Activated CD4-positive, alpha-beta T cell treated with anti-CD3 and anti-CD28 coated beads, Interleukin-2, amount 50 U/mL, for 16 hours (primary cell): Measurements from ENCODE around the gene ZDHHC15.
"Not testable (repeated sequence)": the region's sequence is repeated elsewhere in the genome, so short reads cannot be mapped to it uniquely, and the experiment has no call there.

Experiments
- DNase-seq: peaks from one replicate; pipeline ENCODE4 v3.0.0-alpha.2; 2020

Gene ZDHHC15, protein sequence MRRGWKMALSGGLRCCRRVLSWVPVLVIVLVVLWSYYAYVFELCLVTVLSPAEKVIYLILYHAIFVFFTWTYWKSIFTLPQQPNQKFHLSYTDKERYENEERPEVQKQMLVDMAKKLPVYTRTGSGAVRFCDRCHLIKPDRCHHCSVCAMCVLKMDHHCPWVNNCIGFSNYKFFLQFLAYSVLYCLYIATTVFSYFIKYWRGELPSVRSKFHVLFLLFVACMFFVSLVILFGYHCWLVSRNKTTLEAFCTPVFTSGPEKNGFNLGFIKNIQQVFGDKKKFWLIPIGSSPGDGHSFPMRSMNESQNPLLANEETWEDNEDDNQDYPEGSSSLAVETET

DNA sequence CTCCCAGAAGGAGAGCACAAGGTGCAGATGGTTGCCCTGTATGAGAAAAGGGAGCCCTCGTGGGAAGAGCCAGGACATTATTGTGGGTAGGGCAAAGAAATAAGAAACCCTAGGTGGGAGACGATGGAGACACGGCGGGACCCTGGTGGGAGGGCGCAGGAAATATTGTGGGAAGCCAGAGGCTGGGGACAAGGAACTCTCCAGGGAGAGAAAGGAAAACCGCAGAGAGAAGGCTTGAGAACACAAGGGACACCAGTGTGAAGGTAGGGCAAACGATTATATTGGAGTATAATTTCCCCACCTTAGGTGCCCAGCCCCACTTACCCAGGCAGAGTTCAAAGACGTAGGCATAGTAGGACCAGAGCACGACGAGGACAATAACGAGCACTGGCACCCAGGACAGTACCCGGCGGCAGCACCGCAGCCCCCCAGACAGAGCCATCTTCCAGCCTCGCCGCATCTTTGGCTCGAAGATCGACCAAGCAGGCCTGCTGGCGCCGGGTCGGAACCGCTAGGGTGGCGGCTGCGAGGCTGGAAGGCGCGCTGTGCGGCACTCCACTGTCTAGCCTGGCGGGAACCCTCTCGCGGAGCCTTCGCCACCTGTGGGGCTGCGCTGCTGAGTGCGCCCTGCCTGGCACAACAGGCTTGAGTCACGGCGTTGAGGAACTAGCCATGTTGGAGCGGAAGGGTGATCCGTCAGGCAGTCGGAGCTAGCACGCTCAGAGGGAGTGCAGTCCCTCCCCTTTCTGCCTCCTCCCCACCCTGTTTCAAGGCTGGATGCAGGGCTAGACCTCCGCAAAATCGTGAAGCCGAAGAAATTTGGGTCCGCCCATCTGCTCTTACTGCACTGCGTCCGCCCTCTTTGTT is at the start of gene ZDHHC15:
TSS of gene ZDHHC15 (minus strand) at position 473 of the 867 bp plus-strand sequence. CDS start at position 460, 13 bp downstream.
- peak; percentile 43 for DNase-seq

DNA sequence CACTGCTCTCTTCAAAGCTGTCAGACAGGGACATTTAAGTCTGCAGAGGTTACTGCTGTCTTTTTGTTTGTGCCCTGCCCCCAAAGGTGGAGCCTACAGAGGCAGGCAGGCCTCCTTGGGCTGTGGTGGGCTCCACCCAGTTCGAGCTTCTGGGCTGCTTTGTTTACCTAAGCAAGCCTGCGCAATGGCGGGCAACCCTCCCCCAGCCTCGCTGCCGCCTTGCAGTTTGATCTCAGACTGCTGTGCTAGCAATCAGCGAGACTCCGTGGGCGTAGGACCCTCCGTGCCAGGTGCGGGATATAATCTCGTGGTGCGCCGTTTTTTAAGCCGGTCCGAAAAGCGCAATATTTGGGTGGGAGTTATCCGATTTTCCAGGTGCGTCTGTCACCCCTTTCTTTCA is 37.7 kb upstream of the ZDHHC15 start:
- not testable (repeated sequence) for DNase-seq

DNA sequence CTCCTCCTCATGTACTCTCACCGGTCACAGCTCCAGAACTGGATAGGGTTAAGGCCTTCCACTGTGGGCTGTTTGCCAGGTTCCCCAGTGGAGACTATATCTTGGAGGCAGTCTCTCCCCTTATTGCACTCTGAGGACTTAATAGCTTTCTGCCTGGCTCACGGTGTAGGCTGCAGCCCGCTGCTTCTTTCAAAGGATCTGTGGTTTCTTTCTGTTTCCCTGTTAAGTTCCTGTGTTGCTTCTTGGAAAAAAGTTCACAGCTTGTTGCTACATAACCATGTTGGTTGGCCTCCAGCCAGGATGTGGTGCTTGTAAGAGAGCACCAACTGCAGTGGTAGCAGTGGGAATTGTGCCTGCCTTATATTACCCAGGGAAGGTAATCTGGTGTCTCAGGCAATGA is 24.9 kb upstream of the ZDHHC15 start:
- DNase-seq, result no peak

DNA sequence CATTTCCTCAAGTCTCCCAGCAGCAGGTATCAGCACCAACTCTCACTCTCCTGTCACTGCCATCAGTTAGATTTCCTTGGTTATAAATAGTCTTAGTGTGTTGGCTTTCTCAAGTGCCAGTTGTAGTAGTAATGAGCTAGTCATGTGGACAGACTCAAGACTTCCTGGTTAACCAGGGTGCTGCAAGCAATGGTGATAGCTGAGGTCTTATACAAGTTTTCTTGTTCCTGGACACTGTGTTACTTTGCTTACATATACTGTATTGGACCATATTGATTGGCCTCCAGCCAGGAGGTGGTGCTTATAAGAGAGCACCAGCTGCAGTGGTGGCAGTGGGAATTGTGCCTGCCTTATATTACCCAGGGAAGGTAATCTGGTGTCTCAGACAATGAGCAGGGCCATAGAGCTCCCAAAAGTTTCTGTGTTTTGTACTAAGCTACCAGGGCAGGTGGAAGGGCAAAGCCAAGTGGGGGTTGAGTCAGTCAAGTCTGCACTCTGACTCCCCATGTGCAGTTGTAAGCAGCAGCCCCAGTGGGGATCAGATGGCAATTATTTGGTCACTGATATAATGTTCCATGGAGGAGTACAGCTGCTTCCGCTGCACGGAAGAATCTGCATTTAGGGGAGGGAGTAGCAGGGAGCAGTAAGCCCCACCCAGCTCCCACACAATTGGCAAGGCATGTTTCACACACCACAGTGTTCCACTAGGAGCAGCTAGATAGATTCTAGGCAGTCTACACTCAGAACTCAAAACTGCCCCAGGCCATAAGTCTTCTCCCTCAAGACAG is 24.1 kb upstream of the ZDHHC15 start:
- no peak for DNase-seq

DNA sequence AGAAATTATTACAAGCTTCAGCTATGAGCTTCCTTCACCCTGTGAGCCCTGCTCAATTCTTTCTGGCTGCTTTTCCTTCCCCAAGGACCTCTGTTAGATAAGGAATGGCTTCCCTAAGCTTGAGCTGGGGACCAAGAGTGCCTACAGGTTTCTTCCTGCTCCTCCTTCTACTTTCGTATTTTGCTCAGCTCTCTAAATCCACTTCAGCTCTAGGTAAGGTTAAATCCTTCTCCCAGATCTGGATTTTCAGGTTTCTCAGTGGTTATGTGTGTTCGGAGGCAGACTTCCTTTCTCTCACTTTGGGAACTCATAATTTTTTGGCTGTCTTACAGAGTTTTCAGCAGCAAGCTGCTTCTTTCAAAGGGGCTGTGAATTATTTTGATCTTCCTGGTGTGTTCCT is 21.9 kb upstream of the ZDHHC15 start:
- DNase-seq, result no peak

DNA sequence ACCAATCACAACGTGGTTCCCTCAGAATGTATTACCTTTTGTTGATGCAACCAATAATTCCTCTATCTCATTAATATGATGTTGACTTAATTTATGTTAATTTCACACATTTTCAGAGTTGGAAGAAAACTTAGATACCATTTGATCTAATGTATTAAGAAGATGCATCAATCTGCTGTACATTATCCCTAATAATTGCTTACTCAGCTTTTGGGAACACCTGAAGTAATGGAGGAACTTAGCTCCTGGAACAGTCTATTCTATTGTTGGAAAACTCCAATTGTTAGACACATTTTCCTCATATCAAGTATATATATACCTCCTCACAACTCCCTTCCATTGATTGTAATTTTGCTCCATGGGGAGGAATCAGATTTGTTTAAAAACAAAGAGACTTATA is 38.9 kb downstream of the ZDHHC15 start:
- DNase-seq, result no peak

DNA sequence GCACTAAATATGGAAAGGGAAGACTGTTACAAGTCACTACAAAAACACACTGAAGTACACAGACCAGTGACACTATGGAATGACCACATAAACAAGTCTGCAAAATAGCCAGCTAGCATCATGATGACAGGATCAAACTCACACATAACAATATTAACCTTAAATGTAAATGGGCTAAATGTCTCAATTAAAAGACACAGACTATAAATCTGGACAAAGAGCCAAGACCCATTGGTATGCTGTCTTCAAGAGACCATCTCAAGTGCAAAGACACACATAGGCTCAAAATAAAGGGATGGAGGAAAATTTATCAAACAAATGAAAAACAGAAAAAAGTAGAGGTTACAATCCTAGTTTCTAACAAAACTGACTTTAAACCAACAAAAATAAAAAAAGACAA is 61.1 kb downstream of the ZDHHC15 start:
- not testable (repeated sequence) for DNase-seq

DNA sequence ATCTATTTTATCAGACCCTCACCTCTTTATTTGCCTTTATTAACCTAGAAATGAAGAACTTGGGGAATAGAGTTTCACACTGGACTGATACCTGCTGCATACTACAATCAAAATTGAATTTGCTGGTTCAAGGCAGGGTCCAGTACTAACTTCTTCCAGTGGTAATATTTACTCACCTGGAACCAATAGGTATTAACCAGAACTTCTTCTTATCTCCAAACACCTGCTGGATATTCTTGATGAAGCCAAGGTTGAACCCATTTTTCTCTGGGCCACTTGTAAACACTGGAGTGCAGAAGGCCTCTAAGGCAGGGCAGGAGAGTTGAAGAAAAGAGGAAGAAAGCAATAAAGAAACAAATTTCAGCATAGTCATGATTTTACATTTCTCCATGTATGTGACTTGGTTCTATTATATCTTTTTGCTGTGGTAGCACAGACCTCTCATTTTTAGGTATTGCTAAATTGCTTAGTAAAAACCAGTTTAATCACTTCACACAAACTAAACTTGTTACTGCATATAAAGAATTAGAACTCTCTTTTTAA is 101.1 kb downstream of the ZDHHC15 start:
- DNase-seq, result no peak

DNA sequence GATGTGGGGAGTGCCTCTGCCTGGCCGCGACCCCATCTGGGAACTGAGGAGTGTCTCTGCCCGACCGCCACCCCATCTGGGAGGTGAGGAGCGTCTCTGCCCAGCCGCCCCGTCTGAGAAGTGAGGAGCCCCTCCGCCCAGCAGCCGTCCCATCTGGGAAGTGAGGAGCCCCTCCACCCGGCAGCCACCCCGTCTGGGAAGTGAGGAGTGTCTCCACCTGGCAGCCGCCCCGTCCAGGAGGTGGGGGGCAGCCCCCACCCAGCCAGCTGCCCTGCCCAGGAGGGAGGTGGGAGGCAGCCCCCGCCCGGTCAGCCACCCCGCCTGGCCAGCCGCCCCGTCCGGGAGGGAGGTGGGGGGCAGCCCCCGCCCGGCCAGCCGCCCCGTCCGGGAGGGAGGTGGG is 115.7 kb downstream of the ZDHHC15 start:
- DNase-seq, result not testable (repeated sequence)

DNA sequence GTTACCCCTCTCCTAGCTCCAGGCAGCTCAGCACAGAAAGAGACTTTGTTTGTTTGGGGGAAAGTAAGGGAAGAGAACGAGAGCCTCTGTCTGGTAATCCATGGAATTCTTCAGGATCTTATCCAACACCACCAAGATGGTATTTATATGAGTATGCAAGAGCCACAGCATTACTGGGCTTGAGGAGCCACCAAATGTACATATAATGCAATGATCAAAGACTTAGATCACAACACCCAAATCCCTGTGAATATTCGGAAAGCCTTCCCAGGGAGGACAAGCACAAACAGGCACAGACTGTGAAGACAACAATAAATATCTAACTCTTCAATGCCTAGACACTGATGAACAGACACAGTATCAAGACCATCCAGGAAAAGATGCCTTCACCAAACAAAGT is 132.4 kb downstream of the ZDHHC15 start:
- no peak for DNase-seq

DNA sequence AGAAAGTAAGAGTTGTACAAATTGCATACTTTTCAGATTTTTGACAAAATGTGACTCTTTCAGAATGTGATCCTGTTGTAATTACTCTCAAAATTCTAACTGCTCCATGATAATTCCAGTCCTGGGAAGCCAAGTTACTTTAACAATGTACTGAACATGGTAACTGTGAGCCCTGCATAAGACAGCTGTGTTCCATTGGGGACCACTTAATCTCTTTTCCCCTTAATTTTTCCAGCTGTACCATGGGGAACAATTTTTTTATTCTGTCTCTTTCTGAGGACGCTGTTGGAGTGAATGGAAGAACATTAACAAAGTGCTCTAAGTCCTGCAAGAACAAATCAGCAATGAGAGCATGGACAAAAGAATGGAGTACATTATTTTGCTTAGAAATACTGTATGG is 153.1 kb downstream of the ZDHHC15 start:
- no peak for DNase-seq

DNA sequence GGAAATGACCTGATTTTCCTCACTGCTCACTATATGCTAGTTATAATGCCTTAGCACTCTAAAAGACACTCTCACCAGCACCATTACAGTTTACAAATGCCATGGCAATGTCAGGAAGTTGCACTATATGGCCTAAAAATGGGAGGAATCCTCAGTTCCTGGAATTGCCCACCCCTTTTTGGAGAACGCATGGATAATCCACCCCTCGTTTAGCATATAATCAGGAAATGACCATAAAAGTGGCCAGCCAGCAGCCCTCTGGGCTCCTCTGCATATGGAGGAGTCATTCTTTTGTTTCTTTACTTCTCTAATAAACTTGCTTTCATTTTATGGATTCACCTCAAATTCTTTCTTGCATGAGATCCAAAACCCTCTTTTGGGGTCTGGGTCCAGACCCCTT is 156.0 kb downstream of the ZDHHC15 start:
- no peak for DNase-seq

DNA sequence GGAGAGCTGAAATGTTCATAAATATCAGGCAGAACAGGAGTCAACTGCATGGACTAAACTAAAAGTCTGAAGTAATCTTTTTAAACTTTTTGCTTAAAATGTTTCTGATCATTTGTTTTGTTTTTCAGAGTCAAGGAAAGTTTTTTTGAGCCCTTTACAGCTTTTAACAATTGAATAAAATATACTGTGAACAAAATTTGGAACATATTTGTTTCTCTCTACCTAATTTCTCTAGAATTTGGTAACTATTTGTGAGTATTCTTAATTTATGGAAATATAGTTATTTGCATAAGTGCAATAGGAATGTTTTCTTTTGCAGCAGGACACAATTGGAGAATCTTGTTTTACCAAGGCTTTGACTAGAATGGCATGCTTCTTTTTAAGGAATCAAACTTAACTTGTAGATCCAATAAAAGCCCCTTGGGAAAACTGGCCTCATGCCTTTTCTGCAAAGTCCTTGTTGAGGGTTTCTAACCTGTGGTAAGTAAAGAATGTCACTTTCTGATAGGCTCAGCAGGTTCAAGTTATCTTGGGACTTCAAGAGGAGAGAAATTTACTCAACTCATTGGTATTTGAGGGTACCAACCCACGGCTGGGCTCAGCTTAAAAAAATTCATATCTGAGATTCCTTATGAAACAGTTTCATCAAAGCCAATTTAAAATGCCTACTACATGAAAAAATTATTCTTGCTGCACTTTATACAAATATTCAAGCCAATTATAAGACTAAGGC is 157.4 kb downstream of the ZDHHC15 start:
- no peak for DNase-seq

DNA sequence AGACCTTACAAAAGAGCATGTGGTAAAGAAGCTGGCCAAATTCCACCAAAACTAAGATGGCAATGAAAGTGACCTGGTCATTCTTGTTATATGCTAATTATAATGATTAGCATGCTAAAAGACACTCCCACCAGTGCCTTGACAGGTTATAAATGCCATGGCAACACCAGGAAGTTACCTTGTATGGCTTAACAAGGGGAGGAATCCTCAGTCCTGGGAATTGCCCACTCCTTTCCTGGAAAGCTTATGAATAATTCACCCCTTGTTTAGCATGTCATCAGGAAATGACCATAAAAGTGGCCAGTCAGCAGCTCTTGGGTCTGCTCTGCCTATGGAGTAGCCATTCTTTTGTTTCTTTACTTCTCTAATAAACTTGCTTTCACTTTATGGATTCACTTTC is 161.0 kb downstream of the ZDHHC15 start:
- DNase-seq, result no peak

DNA sequence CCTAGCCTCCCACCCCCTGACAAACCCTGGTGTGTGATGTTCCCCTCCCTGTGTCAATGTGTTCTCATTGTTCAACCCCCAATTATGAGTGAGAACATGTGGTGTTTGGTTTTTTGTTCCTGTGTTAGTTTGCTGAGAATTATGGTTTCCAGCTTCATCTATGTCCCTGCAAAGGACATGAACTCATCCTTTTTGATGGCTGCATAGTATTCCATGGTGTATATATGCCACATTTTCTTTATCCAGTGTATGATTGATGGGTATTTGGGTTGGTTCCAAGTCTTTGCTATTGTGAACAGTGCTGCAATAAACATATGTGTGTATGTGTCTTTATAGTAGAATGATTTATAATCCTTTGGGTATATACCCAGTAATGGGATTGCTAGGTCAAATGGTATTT is 174.2 kb downstream of the ZDHHC15 start:
- not testable (repeated sequence) for DNase-seq

DNA sequence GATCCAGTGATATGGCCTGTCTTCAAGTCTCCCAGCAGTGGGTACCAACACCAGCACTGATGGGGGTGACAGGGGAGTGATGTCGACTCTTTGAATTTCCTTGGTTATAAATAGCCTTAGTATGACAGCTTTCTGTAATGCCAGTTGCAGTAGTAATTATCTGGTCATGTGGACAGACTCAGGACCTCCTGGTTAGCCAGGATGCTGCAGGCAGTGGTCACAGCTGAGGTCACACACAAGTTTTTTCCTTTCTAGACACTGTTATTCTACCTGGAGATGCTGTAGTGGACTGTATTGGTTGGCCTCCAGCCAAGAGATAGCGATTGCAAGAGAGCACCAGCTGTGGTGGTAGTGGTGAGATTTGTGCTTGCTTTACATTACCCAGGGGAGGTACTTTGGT is 185.3 kb downstream of the ZDHHC15 start:
- no peak for DNase-seq

DNA sequence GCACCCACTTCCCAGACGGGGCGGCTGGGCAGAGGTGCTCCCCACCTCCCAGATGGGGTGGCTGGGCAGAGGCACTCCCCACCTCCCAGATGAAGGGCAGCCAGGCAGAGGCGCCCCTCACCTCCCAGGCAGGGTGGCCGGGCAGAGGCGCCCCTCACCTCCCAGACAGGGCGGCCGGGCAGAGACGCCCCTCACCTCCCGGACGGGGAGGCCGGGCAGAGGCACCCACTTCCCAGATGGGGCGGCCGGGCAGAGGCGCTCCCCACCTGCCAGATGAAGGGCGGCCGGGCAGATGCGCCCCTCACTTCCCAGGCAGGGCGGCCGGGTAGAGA is 187.7 kb downstream of the ZDHHC15 start:
- no peak for DNase-seq

DNA sequence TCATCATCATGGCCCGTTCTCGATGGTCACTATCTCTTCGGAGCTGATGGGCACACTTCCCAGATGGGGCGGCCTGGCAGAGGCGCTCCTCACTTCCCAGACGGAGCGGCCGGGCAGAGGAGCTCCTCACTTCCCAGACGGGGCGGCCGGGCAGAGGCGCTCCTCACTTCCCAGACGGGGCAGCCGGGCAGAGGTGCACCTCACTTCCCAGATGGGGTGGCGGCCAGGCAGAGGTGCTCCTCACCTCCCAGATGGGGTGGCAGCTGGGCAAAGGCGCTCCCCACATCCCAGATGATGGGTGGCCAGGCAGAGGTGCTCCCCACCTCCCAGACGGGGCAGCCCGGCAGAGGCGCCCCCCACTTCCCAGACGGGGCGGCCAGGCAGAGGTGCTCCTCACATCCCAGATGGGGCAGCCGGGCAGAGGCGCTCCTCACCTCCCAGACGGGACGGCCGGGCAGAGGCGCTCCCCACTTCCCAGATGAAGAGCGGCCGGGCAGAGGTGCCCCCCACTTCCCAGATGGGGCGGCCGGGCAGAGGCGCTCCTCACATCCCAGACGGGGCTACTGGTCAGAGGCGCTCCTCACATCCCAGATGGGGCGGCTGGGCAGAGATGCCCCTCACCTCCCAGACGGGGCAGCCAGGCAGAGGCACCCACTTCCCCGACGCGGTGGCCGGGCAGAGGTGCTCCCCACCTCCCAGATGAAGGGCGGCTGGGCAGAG is 188.3 kb downstream of the ZDHHC15 start:
- DNase-seq, result not testable (repeated sequence)

DNA sequence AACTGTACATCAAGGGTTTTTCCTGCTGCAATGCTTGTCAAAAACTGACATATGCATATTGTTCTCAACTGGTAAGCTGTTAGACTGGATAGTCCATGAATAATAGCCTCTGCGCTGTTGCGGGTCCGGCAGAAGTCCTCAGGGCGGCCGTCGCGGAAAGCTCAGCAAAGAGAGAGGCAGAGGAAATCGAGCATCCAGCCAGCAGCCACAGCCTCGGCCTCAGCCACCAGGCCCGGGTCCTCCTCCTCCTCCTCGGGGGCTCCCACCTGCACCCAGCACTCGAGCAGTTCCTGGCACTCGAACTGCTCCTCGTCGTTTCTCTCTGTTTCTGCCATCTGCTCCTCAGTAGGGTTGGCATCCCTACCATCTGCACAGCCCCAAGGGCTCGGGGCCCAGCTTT is 195.2 kb downstream of the ZDHHC15 start:
- no peak for DNase-seq
